ENCODE data around the gene SH3RF3.

The SH3RF3 gene

DNA sequence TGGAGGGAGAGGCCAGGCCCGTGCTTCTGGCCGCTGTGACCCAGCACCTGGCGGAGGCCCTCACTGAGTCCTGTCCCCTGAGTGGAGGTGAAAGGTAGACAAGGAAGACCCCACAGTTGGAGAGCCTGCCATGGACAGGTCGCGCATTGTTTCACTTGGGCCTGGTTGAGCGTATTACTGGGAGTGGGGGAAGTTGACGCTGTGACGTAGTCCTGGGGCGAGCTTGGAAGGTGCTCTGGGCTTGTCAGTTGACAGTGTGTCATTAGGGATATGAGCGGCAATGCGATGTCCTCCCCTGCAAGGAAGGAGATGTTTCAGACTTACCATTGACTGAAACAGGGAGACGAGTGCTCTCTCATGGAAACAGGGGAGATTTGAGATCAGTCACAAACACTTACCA, 127.1 kb downstream of the SH3RF3 start:
- no peak for DNase-seq (ENCODE audit: low read depth)
- TF ChIP-seq MYC (IDR thresholded peaks at IDR 0.05; ENCODE audit: low read depth, low read length) (no peak), POLR2A (IDR thresholded peaks at IDR 0.05; ENCODE audit: extremely low read depth, insufficient read length) (no peak), MAX (IDR thresholded peaks at IDR 0.05; ENCODE audit: low read depth, low read length) (no peak)
- TF ChIP-seq, protein P1, sequence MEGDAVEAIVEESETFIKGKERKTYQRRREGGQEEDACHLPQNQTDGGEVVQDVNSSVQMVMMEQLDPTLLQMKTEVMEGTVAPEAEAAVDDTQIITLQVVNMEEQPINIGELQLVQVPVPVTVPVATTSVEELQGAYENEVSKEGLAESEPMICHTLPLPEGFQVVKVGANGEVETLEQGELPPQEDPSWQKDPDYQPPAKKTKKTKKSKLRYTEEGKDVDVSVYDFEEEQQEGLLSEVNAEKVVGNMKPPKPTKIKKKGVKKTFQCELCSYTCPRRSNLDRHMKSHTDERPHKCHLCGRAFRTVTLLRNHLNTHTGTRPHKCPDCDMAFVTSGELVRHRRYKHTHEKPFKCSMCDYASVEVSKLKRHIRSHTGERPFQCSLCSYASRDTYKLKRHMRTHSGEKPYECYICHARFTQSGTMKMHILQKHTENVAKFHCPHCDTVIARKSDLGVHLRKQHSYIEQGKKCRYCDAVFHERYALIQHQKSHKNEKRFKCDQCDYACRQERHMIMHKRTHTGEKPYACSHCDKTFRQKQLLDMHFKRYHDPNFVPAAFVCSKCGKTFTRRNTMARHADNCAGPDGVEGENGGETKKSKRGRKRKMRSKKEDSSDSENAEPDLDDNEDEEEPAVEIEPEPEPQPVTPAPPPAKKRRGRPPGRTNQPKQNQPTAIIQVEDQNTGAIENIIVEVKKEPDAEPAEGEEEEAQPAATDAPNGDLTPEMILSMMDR (IDR thresholded peaks at IDR 0.05; ENCODE audit: low read depth, low read length) = no peak
- H3K4me3 ChIP-seq (ENCODE audit: low read depth, low read length) = no peak overlapping the region

- TF ChIP-seq MYC (IDR thresholded peaks at IDR 0.05; ENCODE audit: low read depth, low read length) (no peak), POLR2A (IDR thresholded peaks at IDR 0.05; ENCODE audit: extremely low read depth, insufficient read length) (no peak), MAX (IDR thresholded peaks at IDR 0.05; ENCODE audit: low read depth, low read length) (no peak)
- TF ChIP-seq, protein P1 (IDR thresholded peaks at IDR 0.05; ENCODE audit: low read depth, low read length) = no peak
- no peak for DNase-seq (ENCODE audit: low read depth)
- H3K4me3 ChIP-seq (ENCODE audit: low read depth, low read length) = no peak overlapping the region
These were observed 127.9 kb downstream of the SH3RF3 start for GRCh38 chr2:109256921-109257320.

GRCh38 chr2:109257653-109258052, 128.6 kb downstream of the SH3RF3 start:
- DNase-seq (ENCODE audit: low read depth) = no peak
- TF ChIP-seq MAX (IDR thresholded peaks at IDR 0.05; ENCODE audit: low read depth, low read length) (no peak), POLR2A (IDR thresholded peaks at IDR 0.05; ENCODE audit: extremely low read depth, insufficient read length) (no peak), MYC (IDR thresholded peaks at IDR 0.05; ENCODE audit: low read depth, low read length) (no peak)
- TF ChIP-seq, protein P1 (IDR thresholded peaks at IDR 0.05; ENCODE audit: low read depth, low read length) = no peak
- no peak overlapping the region for H3K4me3 ChIP-seq (ENCODE audit: low read depth, low read length)

DNA sequence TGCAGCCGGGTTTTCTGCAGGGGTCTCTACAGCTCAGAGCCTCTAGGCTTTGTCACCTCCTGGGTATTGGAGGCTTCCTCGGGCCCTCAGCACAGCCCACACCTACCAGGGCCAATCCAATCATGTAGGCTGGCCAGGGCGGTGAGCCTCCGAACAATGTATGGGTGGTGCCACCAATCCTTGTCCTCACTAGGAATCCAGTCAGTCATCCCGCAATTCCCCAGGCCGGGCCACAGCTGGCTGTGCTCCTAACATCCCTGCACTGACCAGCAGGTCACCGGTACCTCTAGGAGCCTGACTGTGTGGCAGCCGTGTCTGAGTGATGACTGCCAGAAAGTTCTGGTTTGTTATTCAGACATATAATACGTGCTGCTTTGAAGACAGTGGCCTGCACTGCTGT, 129.4 kb downstream of the SH3RF3 start:
- TF ChIP-seq, protein P1 (IDR thresholded peaks at IDR 0.05; ENCODE audit: low read depth, low read length) = no peak

DNA sequence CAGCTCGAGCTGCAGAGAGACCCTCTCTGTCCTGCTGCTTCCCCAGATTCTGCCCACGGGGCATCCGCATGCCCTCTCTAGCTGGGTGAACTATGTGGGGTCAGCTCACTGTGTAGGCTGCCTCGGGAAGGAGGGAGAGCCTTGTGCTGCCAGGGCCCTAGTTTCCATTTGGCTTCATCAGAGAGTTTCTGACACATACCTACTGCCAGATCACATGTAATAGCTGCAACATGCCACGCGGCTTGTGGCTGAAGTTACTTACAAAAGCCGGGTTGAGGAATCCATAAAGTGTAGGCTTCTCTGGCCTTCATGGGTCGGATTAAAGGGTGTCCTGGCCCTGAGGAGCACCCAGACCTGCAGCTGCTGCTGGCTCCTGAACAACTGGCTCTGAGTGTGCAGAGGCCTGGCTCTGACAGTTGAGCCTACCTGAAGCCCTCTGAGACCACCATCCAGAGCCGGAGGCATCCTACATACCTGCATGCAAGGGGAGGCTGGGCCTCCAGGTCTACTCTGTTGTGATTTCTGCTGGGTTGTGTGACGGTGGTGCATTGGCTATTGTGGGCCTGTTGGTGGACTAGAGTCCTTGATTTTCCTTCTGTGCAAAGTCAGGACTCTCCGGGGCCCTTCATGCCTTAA, 130.0 kb downstream of the SH3RF3 start:
- DNase-seq (ENCODE audit: low read depth) = no peak

More for the DNA sequence above, 129.4 kb downstream of the SH3RF3 start:
- DNase-seq (ENCODE audit: low read depth) = no peak
- no peak overlapping the region for H3K4me3 ChIP-seq (ENCODE audit: low read depth, low read length)

More for the DNA sequence above, 130.0 kb downstream of the SH3RF3 start:
- H3K4me3 ChIP-seq (ENCODE audit: low read depth, low read length) = no peak overlapping the region
- TF ChIP-seq MAX (IDR thresholded peaks at IDR 0.05; ENCODE audit: low read depth, low read length) (no peak), POLR2A (IDR thresholded peaks at IDR 0.05; ENCODE audit: extremely low read depth, insufficient read length) (no peak), MYC (IDR thresholded peaks at IDR 0.05; ENCODE audit: low read depth, low read length) (no peak)
- TF ChIP-seq, protein P1 (IDR thresholded peaks at IDR 0.05; ENCODE audit: low read depth, low read length) = no peak

All from NB4 (cell line).